Endothelial cell of umbilical vein (primary cell): ENCODE results near the gene FIBCD1.

Source experiments
- EZH2 ChIP-seq: IDR thresholded peaks from 2 replicates; pipeline ENCODE4 v1.6.1; 2012; ENCODE audit warnings: borderline replicate concordance, low read depth, mild to moderate bottlenecking, moderate library complexity, low read length, inconsistent platforms; ENCODE audit not compliant: severe bottlenecking
- MAX ChIP-seq: IDR thresholded peaks from 2 replicates; pipeline ENCODE4 v1.6.1; 2011; ENCODE audit not compliant: insufficient read depth, insufficient read length
- POLR2A ChIP-seq: IDR thresholded peaks from 2 replicates; pipeline ENCODE4 v1.6.1; 2012; ENCODE audit warnings: low read depth, mild to moderate bottlenecking, control low read depth, low read length
- TF ChIP-seq, protein P1 (sequence below), 2 donors: IDR thresholded peaks; 1 replicate in 1 of 2; 2 replicates in 1 of 2; pipeline ENCODE4 v1.5.1; 2011; ENCODE audit warnings: low read length in 2 of 2, mild to moderate bottlenecking in 2 of 2, moderate library complexity in 2 of 2, control low read depth in 1 of 2, inconsistent platforms in 1 of 2, low read depth in 1 of 2; ENCODE audit not compliant: insufficient read depth in 1 of 2; ENCODE audit errors: extremely low read depth in 1 of 2

GRCh38 chr9:130927338-130927737 is 11.7 kb downstream of the FIBCD1 start:
- TF ChIP-seq EZH2 (no peak), POLR2A (no peak), MAX (no peak)
- TF ChIP-seq, protein P1, sequence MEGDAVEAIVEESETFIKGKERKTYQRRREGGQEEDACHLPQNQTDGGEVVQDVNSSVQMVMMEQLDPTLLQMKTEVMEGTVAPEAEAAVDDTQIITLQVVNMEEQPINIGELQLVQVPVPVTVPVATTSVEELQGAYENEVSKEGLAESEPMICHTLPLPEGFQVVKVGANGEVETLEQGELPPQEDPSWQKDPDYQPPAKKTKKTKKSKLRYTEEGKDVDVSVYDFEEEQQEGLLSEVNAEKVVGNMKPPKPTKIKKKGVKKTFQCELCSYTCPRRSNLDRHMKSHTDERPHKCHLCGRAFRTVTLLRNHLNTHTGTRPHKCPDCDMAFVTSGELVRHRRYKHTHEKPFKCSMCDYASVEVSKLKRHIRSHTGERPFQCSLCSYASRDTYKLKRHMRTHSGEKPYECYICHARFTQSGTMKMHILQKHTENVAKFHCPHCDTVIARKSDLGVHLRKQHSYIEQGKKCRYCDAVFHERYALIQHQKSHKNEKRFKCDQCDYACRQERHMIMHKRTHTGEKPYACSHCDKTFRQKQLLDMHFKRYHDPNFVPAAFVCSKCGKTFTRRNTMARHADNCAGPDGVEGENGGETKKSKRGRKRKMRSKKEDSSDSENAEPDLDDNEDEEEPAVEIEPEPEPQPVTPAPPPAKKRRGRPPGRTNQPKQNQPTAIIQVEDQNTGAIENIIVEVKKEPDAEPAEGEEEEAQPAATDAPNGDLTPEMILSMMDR (IDR thresholded peaks at IDR 0.05; ENCODE audit: extremely low read depth in 1 of 2, insufficient read depth in 1 of 2, low read depth in 1 of 2, low read length in 2 of 2): no peak
